Measurements from ENCODE around the gene LILRA2. TPM values are rescaled to one million over a fixed set of nuclear protein-coding genes. Genes with fewer than 3 reads are reported as not detected.

The LILRA2 gene
- total and polyA plus RNA-seq, 2 of the 8 experiments (the other 6 are each of a cell fraction or from before 2014, with no cell fraction given) = not detected

DNA sequence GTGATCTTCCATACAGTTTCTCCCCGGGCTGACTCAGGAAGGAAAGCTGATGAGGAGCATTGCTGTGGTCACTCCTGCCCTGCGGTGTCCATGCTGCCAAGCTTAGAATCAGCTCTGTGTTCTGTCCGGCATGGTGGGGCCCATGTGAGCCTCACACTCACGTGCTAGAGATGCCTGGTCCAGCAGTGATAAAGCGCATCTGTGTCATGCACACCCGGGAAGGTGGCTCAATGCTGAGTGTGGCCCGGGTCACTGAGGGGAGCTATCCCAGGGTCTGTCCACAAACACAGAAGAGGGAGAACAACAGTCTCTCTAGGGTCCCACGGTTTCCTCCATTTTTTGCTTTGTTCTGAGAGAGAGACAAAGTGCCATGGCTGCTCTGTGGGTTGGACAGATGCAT, 53.2 kb downstream of the LILRA2 start:
- Histone ChIP-seq H3K4me2 (ENCODE audit: insufficient read depth in 1 of 2, low read depth in 2 of 2, low read length in 2 of 2) (no peak overlapping the region), H3K79me2 (ENCODE audit: control insufficient read depth in 1 of 2, insufficient read depth in 2 of 2, low read length in 2 of 2) (no peaks in the 10 kb centered on the region), H4K5ac (ENCODE audit: insufficient read length, low read depth, low read length) (no peak overlapping the region), H3K79me1 (ENCODE audit: low read depth, low read length) (no peaks in the 10 kb centered on the region), H3K56ac (replicated peaks; ENCODE audit: insufficient read length, low read depth, low read length) (no peak overlapping the region), H3K9ac (replicated peaks in 1 of 4; ENCODE audit: extremely low read depth in 1 of 4, low read depth in 3 of 4, low read length in 3 of 4) (no peak overlapping the region), H3K27me3 (replicated peaks in 1 of 4; ENCODE audit: control insufficient read depth in 3 of 4, extremely low read depth in 1 of 4, insufficient read depth in 3 of 4, low read length in 3 of 4) (no peaks in the 10 kb centered on the region), H3K14ac (ENCODE audit: insufficient read length) (no peak overlapping the region), H2BK20ac (ENCODE audit: low read length) (no peak overlapping the region), H3K9me3 (ENCODE audit: insufficient read depth in 2 of 2, low read depth in 1 of 2, low read length in 1 of 2) (peaks cover 63 to 76% of the 10 kb centered on the region in 2 experiments), H2BK15ac (ENCODE audit: low read length) (no peak overlapping the region), H3K23me2 (ENCODE audit: low read depth, low read length) (no peaks in the 10 kb centered on the region), H3K23ac (ENCODE audit: insufficient read length) (no peak overlapping the region), H2BK5ac (ENCODE audit: low read depth, low read length) (no peak overlapping the region), H3K27ac (ENCODE audit: low read depth, low read length) (no peak overlapping the region), H3K4me3 (ENCODE audit: extremely low read depth in 1 of 4, insufficient read depth in 2 of 4, low read depth in 3 of 4, low read length in 4 of 4) (no peak overlapping the region), H4K91ac (replicated peaks; ENCODE audit: insufficient read length, low read length) (no peak overlapping the region), H4K8ac (ENCODE audit: extremely low read depth, insufficient read depth, low read length) (no peak overlapping the region), H2BK120ac (replicated peaks; ENCODE audit: low read depth, low read length) (no peak overlapping the region), H3K4ac (replicated peaks; ENCODE audit: insufficient read length, low read depth, low read length) (no peak overlapping the region), H2AK5ac (ENCODE audit: low read depth, low read length) (no peak overlapping the region), H3K36me3 (ENCODE audit: control insufficient read depth in 2 of 4, insufficient read depth in 4 of 4, low read length in 3 of 4) (no peaks in the 10 kb centered on the region), H3K4me1 (replicated peaks in 1 of 4; ENCODE audit: control insufficient read depth in 3 of 4, insufficient read depth in 4 of 4, low read length in 3 of 4) (no peaks in the 10 kb centered on the region), H3K18ac (ENCODE audit: extremely low read depth, low read length) (no peak overlapping the region), H4K20me1 (replicated peaks in 1 of 2; ENCODE audit: control insufficient read depth in 1 of 2, insufficient read depth in 2 of 2, low read length in 2 of 2) (no peaks in the 10 kb centered on the region), H2AFZ (ENCODE audit: low read length) (no peak overlapping the region), H2BK12ac (ENCODE audit: low read depth, low read length) (no peak overlapping the region)
- POLR2A ChIA-PET (ENCODE audit: partially characterized antibody) = no interaction called here
- DNase-seq (ENCODE audit: low read depth in 1 of 2, low spot score in 2 of 2) (no peak), FAIRE-seq (no peak)
- CTCF ChIA-PET (ENCODE audit: partially characterized antibody) = interaction anchor here (0.6 kb wide), 1 partner anchor 11 kb away, joined by 3 read pairs; no protein-coding TSS in a partner anchor
- WGBS, 2 experiments (ENCODE audit: extremely low coverage in 1 of 2, insufficient coverage in 1 of 2, insufficient read length in 1 of 2, insufficient replicate concordance in 2 of 2, low coverage in 1 of 2, low lambda C conversion rate in 2 of 2, missing lambda C conversion rate in 1 of 2) = 65% methylated on average over 8 of the region's 8 CpGs; no CpG with 5 or more reads in 1 of the 2 experiments
- TF ChIP-seq JUND (IDR thresholded peaks at IDR 0.05; ENCODE audit: low read length) (no peak), EGR1 (IDR thresholded peaks at IDR 0.05; ENCODE audit: borderline replicate concordance, low read depth, low read length) (no peak), ASH2L (IDR thresholded peaks at IDR 0.05; ENCODE audit: low read length) (no peak), GABPA (IDR thresholded peaks at IDR 0.05; ENCODE audit: borderline replicate concordance, insufficient read depth, low read length) (no peak), KDM5A (IDR thresholded peaks at IDR 0.05; ENCODE audit: low read length) (no peak), YY1 (IDR thresholded peaks at IDR 0.05; ENCODE audit: low read depth, low read length) (no peak), BCL11A (IDR thresholded peaks at IDR 0.05; ENCODE audit: low read depth in 2 of 2, low read length in 2 of 2) (no peak), SAP30 (IDR thresholded peaks at IDR 0.05; ENCODE audit: insufficient read depth, insufficient replicate concordance, low read length) (no peak), RBBP5 (IDR thresholded peaks at IDR 0.05; ENCODE audit: borderline replicate concordance, low read depth, low read length) (no peak), CREB1 (IDR thresholded peaks at IDR 0.05) (no peak), CEBPB (IDR thresholded peaks at IDR 0.05; ENCODE audit: low read depth, low read length) (no peak), SUZ12 (IDR thresholded peaks at IDR 0.05; ENCODE audit: low read length) (no peak), KDM4A (IDR thresholded peaks at IDR 0.05; ENCODE audit: low read depth, low read length, severe bottlenecking) (no peak)
- TF ChIP-seq, protein P1, sequence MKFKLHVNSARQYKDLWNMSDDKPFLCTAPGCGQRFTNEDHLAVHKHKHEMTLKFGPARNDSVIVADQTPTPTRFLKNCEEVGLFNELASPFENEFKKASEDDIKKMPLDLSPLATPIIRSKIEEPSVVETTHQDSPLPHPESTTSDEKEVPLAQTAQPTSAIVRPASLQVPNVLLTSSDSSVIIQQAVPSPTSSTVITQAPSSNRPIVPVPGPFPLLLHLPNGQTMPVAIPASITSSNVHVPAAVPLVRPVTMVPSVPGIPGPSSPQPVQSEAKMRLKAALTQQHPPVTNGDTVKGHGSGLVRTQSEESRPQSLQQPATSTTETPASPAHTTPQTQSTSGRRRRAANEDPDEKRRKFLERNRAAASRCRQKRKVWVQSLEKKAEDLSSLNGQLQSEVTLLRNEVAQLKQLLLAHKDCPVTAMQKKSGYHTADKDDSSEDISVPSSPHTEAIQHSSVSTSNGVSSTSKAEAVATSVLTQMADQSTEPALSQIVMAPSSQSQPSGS (IDR thresholded peaks at IDR 0.05; ENCODE audit: low read length) = no peak

Measured in H1 (cell line).